ENCODE results near the gene NHLRC4.

Gene NHLRC4

DNA sequence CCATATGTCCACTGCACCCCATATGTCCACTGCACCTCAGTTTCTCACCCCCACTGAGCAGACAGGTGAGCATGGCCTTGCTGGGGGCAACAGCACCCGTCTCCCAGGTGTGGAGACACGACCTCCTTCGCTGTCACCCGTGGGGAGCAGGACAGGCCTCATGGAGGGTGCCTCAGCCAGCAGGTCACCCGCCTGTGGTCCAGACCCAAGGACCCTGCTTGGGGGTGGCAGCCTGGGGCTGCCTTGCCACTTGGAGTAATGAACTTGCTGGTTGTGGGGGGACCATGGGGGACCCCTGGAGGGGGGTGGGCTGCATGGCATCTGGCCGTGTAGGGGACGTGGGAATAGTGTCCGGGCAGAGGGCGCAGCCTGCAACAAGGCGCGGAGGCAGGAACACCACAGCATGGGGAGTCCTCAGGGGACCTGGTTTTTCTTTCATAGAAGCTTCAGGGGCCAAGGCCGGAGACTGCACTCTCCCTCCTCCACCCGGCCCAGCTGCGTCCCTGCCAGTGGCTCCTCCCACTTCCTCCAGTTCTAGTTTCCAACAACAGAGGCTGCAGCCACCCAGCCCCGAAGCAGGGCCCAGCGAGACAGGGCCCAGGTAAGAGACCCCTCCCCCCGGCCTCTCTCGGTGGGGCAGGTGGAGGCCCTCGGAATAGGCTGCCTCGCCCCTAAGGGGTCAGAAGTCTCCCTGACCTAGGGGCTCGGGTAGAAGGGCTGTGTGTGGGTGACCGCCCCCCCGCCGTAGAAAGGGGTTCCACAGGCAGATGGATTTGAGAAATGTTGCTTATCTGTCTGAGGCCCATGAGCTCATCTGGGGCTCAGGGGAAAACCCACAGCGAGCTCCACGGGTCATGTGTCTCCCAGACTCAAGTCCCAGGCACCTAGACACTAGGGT is at the start of gene NHLRC4:
NHLRC4 (plus strand) TSS at position 531 of the 898 bp plus-strand sequence. CDS start 1,043 bp downstream, outside the sequence.
- peak; percentile 49 for DNase-seq

DNA sequence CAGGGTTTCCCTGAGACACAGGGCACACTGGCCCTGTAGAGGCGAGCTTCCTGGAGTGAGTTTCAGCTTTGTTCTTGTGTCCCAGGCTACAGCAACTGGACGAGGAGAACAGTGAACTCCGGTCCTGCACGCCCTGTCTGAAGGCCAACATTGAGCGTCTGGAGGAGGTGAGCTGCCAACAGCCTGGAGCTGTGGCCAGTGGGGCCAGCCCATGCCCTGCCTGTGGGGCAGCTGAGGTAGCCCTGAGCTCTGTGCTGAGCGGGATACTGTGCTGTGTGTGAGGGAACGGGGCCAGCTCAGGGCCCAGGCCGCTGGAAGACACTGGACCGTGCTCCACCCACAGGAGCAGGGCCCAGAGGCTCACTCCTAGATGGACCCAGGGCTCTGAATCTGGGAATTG is 47.9 kb upstream of the NHLRC4 start:
- DNase-seq, result no peak

GRCh38 chr16:519425-519824 is 47.4 kb upstream of the NHLRC4 start:
- DNase-seq, result no peak

DNA sequence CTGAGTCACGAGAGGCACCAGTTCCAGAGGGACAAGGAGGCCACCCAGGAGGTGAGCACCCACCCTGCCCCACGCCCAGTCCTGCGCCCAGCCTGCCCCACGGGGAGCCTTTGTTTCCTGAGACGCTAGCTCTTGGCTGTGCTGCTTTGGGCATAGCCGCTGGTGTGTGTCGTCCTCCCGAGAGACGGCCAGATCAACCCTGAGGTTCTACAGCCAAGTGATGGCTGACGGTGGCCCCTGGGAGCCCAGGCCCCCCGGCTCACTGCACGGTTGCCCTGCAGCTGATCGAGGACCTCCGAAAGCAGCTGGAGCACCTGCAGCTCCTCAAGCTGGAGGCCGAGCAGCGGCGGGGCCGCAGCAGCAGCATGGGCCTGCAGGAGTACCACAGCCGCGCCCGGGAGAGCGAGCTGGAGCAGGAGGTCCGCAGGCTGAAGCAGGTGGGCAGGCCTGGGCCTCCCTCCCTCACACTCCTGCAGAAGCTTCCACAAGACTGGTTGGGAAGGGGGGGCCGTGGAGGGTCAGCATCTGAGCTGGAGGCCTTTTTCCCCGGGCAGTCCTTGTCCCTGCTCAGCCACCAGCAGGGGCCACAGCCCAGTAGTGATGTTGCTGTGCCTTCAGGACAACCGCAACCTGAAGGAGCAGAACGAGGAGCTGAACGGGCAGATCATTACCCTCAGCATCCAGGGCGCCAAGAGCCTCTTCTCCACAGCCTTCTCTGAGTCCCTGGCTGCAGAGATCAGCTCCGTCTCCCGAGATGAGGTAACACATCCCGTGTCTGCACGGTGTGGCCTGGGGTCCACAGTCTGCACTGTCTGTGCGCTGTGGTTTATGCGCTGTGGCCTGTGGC is 46.7 kb upstream of the NHLRC4 start:
- DNase-seq, result no peak

DNA sequence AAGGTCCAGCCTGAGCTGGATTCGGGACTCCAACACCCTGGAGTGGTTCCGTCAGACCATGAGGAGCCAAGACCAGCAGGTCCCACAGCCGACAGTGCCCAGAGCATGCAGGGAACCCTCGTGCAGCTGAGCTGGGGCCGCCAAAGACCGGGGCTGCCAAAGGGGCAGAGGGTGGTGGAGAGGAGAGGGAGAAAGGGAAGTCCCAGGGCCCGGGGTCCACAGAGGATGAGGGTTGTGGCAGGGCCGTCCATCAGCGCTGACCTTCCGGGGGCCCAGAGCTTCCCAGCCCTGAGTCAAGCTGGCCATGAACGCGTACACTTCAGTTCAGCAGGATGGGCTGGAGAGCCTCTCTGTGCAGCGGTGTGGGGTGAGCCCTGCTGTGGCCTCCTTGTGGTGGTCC is 46.0 kb upstream of the NHLRC4 start:
- no peak for DNase-seq

DNA sequence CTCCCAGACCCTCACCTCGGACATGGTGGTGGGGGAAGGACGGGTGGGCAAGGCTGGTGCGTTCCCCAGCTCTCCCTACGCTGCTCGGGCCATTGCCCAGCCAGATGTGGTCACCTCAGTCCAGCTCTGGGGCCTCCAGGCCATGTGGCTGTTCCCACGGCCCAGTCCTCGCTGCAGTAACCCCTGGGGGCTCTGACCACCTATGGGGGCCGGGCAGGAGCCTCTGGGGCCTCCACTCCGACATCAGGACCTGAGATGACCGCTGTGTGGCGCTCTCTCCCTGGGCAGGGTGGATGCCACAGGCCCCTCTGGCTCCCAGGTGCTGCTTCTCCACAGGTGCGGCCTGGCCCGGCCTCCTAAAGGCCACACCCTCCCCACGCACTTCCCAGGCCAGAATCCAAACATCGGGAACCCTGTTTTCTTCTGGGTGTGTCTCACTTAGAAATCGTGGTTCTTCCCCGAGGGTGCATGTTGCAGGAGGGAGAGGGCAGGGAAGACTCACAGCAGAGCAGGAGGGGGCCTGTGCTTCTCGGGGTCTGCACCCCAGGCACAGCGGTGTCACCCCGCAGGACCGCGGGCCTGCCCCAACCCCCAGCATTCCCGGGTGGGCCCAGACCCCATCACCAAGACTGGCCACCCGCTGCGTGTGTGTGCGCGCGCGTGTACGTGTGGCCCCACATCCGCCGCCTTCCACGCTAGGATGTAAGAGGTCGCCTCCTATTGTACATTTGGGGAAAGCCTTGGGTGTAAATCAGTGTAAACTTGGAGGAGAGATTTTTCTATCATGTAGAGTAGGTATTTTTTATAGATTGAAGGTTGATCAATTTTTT is 45.2 kb upstream of the NHLRC4 start:
- no peak for DNase-seq

- no peak for DNase-seq
These were observed 44.3 kb upstream of the NHLRC4 start for GRCh38 chr16:522320-523096.

GRCh38 chr16:523097-523741 is 43.6 kb upstream of the NHLRC4 start:
- DNase-seq, result no peak

DNA sequence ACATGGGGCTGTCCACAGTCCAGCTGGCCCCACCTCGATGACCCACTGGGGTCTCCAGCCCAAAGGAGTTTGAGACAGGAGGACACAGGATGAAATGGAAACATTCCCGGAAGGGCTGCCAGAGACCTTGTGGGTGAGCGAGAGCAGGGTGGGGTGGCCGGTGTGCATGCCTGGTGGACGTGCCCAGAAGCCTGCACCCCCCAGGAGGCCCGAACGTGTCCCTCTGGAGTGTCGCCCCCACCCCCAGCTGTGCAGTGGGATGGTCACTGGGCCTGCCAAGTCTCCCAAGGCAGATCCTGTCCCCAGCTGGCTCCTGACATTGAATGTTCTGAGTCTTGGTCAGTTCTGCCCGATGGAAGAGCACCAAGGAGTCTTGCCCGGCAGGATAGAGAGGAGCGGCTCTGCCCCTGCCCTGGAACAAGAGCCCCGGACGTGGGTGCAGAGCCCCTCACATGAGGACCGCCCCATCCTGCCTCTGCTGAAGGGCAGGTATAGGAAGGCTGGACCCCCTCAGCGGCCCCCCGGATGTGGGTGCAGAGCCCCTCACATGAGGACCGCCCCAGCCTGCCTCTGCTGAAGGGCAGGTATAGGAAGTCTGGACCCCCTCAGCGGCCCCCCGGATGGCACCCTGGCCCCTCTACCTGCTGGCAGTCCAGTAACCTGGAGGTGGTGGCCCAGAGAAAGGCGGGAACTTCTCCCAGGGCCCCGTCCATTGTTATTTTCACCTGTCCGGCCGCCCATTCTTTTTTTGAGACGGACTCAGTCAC is 42.3 kb upstream of the NHLRC4 start:
- DNase-seq, result no peak

DNA sequence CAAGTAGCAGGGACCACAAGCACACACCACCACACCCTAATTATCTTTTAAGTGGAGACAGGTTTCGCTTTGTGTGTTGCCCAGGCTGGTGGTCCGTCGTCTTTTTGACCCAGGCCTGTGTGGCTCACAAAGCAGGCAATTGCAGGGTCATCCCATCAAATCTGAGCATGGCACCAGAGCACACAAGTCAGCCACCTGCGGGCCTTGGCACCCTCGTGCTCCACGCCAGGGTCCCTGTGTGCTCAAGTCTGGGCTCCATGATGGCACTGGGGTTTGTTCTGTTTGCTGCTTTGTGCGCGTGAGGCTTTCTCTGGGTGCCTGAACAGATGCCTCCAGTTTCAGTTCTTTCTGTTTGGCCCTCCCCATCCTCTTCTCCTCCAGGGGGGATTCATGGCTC is 41.7 kb upstream of the NHLRC4 start:
- no peak for DNase-seq

GRCh38 chr16:525520-526180 is 41.2 kb upstream of the NHLRC4 start:
- DNase-seq, result peak; percentile 40

DNA sequence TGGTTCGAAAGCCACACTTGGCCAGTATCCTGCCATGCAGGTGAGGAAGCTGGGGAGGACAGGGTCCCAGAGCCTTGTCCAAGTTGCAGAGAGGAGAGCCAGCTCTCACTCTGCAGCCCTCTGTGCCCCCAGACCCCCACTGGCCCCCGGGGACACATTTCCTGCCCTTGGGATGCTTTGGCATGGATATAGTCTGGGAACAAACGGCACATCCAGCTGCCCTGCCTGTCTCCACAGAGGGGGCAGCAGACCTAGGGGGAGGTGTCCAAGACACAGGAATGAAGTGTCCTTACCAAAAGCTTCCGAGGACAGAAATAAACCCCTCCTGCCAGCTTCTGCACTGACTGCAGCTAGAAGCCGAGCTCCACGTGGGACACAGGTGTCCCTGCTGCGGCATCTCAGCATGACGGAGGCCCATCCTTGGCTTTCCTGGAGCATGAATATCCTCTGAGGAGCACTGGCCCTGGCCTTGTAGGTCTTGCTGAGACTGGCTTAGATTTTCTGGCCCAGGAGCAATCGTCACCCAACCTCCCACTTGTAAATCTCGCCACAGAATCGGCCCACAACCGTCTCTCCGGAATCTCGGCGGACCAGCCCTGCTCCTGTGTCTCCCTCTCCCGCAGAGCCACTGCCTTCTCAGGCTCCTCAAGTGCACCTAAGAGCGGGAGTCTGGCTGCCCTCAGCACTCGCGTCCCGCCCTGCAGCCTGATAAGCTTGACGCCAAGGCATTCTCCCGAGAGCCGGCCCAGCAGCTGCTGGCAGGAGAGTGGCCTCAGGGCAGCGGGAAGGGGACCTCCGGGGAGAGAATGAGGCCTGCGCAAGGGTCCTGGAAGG is 40.4 kb upstream of the NHLRC4 start:
- DNase-seq, result no peak

DNA sequence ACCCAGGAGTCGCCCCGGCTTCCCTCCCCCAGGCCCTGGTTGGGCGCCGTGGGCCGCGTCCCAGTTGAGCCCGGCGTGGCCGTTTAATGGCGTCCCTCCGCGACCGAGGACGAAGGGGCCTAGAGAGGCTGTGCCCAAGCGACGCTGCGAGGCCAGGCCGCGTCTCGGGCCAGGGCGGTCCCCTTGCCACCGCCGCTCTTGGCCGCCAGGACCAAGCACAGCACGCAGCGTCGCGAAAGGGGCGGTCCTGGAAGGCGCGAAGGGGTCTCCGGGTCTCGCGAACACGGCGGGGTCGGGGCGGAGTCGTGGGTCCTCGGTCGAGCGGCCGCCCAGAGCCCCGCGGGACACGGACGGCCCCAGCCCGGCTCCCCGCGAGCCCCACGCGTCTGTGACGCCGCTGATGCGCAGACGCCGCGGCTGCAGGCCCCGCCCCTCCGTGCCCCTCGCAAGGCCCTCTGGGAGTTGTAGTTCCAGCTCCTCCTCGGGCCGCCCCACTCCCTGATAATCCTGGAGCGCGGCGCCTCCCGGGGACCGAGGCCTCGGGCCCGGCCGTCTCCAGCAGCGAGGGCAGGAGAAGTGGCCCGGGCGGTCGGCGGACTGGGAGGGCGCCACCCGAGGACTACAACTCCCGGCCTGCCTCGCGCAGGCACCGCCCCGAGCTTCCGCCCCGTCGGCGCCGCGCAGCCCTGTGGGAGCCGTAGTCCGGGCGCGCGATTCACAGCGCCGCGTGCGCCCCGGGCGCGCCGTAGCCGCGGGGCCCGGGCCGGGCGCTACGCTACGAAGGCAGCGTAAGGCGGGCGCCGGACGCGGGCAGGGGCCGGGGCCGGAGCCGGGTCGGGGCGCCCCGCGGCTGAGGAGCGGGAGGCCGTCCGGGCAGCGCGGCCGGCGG is 39.5 kb upstream of the NHLRC4 start, which contains the start of gene CAPN15:
CAPN15 (plus strand) TSS at position 698 of the 889 bp plus-strand sequence. CDS start 19,127 bp downstream, outside the sequence.
- DNase-seq, result peak; percentile 78

DNA sequence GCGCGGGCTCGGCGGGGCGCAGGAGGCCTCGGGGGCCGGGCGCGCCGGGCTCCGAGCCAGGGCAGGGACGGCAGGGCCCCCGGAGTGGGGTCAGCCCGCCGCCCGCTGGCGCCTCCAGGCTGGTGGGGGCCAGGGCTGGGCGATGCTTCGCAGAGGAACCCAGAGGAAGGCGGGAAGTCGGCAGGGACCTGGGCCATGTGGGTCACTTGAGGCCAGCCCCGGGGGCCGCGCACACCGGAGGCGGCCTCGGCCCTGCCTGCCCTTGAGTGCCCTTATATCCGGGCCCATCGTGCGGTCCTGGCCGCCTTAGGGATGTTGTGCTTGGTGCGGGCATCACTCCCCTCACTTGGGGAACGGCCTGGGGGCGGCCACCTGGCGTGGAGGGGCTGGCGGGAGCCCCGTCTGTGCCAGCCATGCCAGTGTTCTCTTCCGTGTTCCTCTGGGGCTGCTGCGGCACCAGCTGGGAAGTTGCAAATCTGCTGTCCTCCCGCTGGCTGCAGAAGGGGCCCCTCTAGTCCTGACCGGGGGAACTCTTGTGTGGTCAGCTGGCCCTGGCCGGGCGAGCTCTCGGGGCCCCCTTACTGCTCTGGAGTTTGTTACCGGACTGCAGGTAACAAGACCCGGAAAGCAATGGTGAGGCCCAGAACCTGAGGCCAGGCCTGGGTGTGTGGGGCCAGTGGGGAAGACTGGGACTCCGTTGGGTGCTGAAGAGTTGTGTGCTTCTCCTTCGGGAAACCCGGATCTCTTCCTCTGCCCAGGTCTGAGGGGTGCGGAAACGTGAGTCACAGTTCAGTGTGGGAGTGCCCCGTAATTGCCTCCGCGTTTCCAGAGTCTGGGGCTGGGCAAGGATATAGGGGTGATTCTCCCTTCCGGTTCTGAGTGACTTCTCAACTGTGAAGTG is 38.4 kb upstream of the NHLRC4 start:
- peak; percentile 16 for DNase-seq

DNA sequence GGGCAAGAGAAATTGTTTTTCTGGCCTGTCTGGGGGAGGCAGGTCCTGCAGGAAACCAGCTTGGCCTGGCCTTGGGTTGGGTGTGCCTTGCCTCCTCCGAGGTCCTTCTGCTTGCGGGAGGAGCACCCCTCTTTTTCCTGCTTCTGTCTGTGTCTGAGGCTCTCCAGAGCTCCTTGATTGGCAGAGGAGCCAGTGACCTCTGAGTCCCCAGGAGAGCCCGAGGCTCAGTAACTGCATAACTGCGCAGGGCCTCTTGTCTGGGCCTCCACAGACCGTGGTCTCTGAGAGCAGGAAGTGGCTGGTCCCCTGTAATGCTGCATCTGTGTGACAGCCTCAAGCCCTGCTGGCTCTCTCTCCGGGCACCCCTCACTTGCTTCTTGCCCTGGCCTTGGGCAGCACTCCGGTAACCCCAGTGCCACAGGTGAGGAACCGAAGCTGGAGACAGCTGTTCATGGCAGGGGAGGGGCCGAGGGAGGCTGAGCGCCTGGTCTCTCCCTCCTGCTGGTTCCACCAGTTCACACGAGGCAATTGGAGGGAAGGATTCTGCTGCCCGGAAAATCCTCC is 37.7 kb upstream of the NHLRC4 start:
- DNase-seq, result peak; percentile 18

DNA sequence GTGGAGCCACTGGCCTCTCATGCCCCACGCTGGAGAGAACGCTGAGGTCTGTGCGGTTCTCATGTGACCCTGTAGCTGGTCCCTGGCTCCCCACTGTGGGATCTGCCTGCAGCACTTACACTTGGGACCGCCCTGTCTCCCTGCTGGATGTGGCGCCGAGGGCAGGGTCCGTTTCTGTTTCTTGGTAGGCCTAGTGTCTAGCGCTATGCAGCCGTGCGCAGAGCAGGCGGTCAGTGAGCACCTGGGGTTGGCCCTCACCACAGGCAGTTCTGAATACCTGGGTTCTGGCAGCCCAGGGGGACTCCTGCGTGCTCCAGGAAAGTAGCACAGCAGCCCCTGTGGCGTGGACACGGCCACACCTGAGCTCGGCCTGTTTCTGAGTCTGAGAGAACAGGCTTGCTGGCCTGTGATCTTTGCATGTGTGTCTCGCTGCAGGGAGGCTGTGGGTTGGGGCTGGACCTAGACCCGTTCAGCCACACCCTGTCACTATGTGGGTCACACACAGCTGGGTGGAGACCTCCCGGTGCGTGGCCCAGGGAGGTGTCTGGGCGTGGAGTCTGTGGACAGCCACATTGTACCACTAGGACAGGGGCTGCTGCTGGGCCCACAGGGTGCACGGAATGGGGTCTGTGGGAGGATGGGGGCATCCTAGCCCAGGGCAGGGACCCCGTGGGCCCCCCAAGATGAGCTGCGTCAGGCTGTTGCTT is 36.5 kb upstream of the NHLRC4 start:
- DNase-seq, result no peak

All from activated effector memory CD4-positive, alpha-beta T cell treated with Interleukin-2 at 50 U/mL for 16 hours (primary cell).